Measurements from ENCODE around the gene KIR3DL1. TPM values are rescaled to one million over a fixed set of nuclear protein-coding genes. Genes with fewer than 3 reads are reported as not detected.

KIR3DL1 gene
- total RNA-seq, 2 donors from 2014 or later: not detected

DNA sequence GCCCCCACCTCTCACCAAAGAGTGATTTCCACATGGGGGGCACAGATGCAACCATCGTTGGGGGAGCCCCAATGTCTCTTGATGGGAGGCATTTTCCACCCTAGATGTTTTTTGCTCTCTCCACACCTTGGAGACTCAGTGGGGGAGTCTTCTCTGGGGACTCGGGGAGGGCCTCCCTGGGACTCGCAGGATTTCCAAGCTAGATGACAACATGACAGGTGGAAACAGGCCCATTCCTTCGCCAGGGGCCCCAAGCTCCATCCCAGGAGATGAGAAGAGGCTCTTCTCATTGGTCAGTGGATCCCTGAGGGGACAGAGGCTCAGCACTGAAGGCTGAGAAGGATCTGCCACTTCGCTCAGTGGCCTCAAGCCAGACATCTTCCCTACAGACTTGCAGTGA, 25.6 kb upstream of the KIR3DL1 start:
- H3K9me3 ChIP-seq: no peaks in the 10 kb centered on the region
- no peak for DNase-seq (ENCODE audit: low spot score)
- H3K36me3 ChIP-seq: no peaks in the 10 kb centered on the region
- TF ChIP-seq, protein P1, sequence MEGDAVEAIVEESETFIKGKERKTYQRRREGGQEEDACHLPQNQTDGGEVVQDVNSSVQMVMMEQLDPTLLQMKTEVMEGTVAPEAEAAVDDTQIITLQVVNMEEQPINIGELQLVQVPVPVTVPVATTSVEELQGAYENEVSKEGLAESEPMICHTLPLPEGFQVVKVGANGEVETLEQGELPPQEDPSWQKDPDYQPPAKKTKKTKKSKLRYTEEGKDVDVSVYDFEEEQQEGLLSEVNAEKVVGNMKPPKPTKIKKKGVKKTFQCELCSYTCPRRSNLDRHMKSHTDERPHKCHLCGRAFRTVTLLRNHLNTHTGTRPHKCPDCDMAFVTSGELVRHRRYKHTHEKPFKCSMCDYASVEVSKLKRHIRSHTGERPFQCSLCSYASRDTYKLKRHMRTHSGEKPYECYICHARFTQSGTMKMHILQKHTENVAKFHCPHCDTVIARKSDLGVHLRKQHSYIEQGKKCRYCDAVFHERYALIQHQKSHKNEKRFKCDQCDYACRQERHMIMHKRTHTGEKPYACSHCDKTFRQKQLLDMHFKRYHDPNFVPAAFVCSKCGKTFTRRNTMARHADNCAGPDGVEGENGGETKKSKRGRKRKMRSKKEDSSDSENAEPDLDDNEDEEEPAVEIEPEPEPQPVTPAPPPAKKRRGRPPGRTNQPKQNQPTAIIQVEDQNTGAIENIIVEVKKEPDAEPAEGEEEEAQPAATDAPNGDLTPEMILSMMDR (IDR thresholded peaks at IDR 0.05): no peak
- no peaks in the 10 kb centered on the region for H3K4me1 ChIP-seq
- no peak overlapping the region for H3K4me3 ChIP-seq
- no peaks in the 10 kb centered on the region for H3K27me3 ChIP-seq
- H3K27ac ChIP-seq: no peak overlapping the region

DNA sequence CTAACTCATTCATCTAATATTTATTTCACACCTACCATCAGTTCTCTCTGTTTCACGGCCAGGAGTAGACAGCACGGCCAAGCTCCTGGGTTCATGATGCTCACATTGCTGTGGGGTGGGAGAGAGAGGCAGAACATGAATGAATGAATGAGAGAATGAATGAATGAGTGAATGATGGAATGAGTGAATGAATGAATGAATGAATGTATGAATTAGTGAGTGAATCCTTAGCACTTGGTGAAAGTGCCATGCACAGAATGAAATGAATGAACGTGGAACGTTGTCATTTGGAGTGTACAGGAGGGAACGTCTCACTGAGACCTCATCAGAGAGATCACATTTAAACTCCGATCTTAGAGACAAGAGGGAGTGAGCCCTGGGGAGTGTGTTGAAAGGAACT, 24.8 kb upstream of the KIR3DL1 start:
- Histone ChIP-seq H3K36me3 (no peaks in the 10 kb centered on the region), H3K27me3 (no peaks in the 10 kb centered on the region), H3K4me3 (no peak overlapping the region), H3K4me1 (no peaks in the 10 kb centered on the region), H3K9me3 (no peaks in the 10 kb centered on the region), H3K27ac (no peak overlapping the region)
- TF ChIP-seq, protein P1 (IDR thresholded peaks at IDR 0.05): no peak
- DNase-seq (ENCODE audit: low spot score): no peak

DNA sequence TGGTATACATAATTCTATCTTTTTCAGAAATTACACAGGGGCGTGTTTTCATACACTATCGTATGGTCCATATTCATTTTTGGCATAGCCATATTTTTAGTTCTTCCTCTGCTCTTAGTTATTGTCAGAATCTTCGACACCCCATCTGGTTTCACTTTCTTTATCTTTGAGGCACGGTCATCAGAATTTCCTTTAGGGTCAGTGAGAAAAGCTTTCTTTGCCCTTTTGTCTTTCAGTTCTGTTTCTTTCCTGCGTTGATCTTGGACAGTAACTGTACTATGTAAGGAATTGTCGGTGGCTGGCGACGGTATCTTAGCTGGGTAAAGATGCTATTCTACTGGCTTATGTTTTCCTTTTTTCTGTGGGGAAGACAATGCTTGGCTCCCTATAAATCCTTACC, 23.5 kb upstream of the KIR3DL1 start:
- Histone ChIP-seq H3K36me3 (no peaks in the 10 kb centered on the region), H3K9me3 (no peaks in the 10 kb centered on the region), H3K4me3 (peak overlapping the region in 1 of 2 donors; percentile 35), H3K4me1 (no peaks in the 10 kb centered on the region), H3K27ac (peak overlapping the region in 1 of 2 donors; percentile 11), H3K27me3 (no peaks in the 10 kb centered on the region)
- DNase-seq (ENCODE audit: low spot score): no peak
- TF ChIP-seq, protein P1 (IDR thresholded peaks at IDR 0.05): no peak

DNA sequence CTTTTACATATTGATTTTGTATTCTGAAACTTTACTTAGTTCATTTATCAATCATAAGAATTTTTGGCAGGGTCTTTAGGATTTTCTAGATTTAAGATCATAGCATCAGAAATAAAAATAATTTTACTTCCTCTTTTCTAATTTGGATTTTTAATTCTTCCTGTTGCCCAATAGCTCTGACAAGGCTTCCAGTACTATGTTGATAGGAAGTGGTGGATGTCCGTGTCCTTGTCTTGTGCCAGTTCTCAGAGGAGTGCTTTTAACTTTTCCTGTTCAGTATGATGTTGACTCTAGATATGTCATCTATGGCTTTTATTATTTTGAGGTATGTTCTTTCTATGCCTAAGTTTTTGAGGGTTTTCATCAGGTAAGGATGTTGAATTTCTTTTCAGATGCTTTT, 20.5 kb upstream of the KIR3DL1 start:
- Histone ChIP-seq H3K27me3 (no peaks in the 10 kb centered on the region), H3K27ac (no peak overlapping the region), H3K4me3 (no peak overlapping the region), H3K36me3 (no peaks in the 10 kb centered on the region), H3K4me1 (no peaks in the 10 kb centered on the region), H3K9me3 (no peaks in the 10 kb centered on the region)
- TF ChIP-seq, protein P1 (IDR thresholded peaks at IDR 0.05): no peak
- DNase-seq (ENCODE audit: low spot score): no peak

DNA sequence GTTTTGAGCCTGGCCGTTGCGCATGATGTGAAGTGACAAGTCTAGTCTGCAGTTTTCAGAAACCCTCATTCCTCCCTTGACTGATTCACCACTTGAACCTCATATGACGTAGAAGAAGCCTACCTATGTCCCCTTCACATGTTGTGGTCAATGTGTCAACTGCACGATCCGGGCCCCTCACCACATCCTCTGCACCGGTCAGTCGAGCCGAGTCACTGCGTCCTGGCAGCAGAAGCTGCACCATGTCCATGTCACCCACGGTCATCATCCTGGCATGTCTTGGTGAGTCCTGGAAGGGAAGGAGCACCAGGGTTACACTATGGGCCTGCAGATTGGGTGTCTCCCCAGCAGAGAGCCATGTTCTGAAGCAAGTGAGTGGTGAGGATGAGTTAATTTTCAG, 12.9 kb upstream of the KIR3DL1 start, which contains the start of gene KIR2DL4:
Gene KIR2DL4, plus strand, starts transcription at position 201 of the 400 bp plus-strand sequence. Its CDS starts 42 bp downstream, at position 243.
- H3K9me3 ChIP-seq: no peaks in the 10 kb centered on the region
- no peak within 1 kb of the TSS for H3K4me3 ChIP-seq
- TF ChIP-seq, protein P1 (IDR thresholded peaks at IDR 0.05): no peak
- H3K36me3 ChIP-seq: no peaks in the 10 kb centered on the region
- H3K4me1 ChIP-seq: no peaks in the 10 kb centered on the region
- DNase-seq (ENCODE audit: low spot score): no peak
- no peaks in the 10 kb centered on the region for H3K27me3 ChIP-seq
- no peak within 1 kb of the TSS for H3K27ac ChIP-seq

DNA sequence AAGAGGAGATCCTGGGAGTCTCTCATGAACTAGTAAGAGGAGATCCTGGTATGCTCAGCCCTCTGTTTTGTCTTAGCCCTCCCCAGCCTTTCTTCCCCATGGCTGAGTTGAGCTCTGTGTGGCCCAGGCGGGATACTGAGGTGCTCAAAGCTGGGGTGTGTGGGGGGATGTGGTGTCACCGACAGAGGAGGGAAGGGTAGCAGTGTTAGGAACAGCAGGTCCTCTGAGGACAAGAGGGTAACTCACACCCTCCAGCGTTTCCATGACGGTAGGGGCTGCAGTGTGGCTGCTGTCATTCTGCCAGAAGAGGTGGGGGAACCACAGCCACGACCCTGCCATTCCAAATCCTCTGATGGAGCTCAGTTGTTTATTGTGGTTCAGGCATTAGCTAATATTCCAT, 12.2 kb upstream of the KIR3DL1 start:
- no peak overlapping the region for H3K4me3 ChIP-seq
- no peaks in the 10 kb centered on the region for H3K36me3 ChIP-seq
- H3K4me1 ChIP-seq: no peaks in the 10 kb centered on the region
- no peak overlapping the region for H3K27ac ChIP-seq
- no peaks in the 10 kb centered on the region for H3K9me3 ChIP-seq
- DNase-seq (ENCODE audit: low spot score): no peak
- TF ChIP-seq, protein P1 (IDR thresholded peaks at IDR 0.05): no peak
- no peaks in the 10 kb centered on the region for H3K27me3 ChIP-seq
